ENCODE results near the gene TAMALIN. TPM values are rescaled to one million over a fixed set of nuclear protein-coding genes. Genes with fewer than 3 reads are reported as not detected.
A peak's percentile ranks its signal among the peaks of the same experiment; 100 is the strongest.

TAMALIN gene
- polyA plus RNA-seq (2013, experiment 1 of 2; ENCODE audit: insufficient read length), result 3.6 TPM
- 7.1 TPM for polyA plus RNA-seq (2013, experiment 2 of 2; ENCODE audit: insufficient read length)

GRCh38 chr12:52006726-52007157, at the start of gene TAMALIN:
Gene TAMALIN (plus strand): TSS chr12:52006946. CDS start chr12:52007020, 74 bp downstream.
- peak; percentile 63 for DNase-seq

DNA sequence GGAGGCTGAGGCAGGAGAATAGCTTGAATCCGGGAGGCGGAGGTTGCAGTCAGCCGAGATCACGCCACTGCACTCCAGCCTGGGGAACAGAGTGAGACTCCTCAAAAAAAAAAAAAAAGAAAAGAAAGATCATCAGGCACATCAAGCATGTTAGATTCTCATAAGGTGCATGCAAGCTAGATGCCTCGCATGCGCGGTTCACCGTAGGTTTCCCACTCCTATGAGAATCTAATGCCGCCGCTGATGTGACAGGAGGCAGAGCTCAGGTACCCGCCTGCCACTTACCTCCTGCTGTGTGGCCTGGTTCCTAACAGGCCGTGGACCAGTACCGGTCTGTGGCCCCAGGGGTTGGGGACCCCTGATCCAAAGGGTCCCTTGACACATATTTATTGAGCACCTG, 48.2 kb upstream of the TAMALIN start:
- no peak for DNase-seq

GRCh38 chr12:51959211-51959610, 47.5 kb upstream of the TAMALIN start:
- no peak for DNase-seq

GRCh38 chr12:51959921-51960320, 46.8 kb upstream of the TAMALIN start:
- DNase-seq, result no peak

DNA sequence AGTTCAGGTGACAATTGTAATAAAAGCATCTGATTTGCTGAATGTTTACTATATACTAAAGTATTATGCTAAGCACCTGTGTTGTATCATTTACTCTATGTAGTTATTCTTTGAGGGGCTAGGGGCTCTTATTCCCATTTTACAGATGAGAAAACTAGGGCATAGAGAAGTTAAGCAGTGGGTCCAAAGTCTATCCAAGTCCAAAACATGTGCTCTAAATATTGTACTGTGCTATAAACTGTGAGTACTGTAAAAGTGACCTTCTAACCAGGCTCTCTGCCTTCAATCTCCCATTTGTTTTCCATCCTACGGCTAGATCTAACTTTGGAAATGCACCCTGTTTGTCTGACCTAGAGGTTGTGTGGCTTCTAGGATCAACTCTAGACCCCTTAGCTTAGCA, 46.3 kb upstream of the TAMALIN start:
- DNase-seq, result no peak

GRCh38 chr12:51960890-51961289, 45.9 kb upstream of the TAMALIN start:
- no peak for DNase-seq

DNA sequence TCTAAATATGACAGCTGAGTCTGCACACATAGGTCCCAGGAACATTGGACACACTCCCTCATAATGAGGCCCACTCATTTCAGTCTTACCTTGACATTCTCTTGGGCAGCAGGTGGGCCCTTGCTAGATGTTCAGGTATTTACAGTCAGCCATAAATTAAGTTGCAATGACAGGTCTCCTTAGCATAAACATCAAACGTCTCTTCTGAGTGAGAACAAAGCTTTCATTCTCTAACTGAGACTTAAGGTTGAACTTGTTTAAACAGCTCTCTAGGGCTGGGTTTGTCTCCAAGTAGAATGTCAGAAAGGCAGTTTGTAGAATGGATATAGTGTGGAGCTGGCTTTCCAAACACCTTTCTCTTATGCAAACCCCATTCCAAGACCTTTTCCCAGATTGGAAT, 44.9 kb upstream of the TAMALIN start:
- no peak for DNase-seq

DNA sequence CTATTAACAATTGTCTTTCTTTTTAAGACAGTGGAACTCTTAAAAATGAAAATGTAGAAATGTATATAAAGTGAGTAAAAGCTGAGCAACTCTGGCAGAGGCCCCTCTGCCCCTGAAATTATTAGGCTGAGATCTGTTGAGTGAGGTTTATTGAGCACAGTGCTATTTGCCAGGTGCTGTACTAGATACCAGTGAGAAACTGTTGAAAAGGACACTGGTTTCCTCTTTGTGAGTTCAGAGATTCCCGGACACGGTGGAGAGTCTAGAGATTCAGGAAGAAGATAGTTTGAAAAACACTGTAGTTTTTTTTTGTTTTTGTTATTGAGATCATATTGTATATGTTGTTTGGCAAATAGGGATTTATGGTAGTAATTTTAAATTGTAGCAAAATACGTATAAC, 44.0 kb upstream of the TAMALIN start:
- no peak for DNase-seq

- DNase-seq, result no peak
These were observed 43.3 kb upstream of the TAMALIN start for GRCh38 chr12:51963477-51963876.

DNA sequence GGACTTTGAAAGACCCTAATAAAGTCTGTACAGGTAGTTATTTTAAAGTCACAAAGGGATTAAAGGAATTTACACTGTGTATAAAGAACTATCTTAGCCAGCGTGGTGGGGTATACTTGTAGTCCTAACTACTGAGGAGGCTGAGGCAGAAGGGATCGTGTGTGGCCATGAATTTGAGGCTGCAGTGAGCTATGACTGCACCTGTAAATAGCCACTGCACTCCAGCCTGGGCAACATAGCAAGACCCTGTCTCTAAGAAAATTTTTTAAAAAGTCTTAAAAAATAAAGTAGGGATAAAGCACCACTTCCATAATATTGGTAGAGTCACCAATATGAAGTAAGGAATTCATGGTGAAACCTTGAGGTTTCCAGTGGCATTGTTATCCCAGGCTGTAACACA, 37.1 kb upstream of the TAMALIN start:
- DNase-seq, result no peak

DNA sequence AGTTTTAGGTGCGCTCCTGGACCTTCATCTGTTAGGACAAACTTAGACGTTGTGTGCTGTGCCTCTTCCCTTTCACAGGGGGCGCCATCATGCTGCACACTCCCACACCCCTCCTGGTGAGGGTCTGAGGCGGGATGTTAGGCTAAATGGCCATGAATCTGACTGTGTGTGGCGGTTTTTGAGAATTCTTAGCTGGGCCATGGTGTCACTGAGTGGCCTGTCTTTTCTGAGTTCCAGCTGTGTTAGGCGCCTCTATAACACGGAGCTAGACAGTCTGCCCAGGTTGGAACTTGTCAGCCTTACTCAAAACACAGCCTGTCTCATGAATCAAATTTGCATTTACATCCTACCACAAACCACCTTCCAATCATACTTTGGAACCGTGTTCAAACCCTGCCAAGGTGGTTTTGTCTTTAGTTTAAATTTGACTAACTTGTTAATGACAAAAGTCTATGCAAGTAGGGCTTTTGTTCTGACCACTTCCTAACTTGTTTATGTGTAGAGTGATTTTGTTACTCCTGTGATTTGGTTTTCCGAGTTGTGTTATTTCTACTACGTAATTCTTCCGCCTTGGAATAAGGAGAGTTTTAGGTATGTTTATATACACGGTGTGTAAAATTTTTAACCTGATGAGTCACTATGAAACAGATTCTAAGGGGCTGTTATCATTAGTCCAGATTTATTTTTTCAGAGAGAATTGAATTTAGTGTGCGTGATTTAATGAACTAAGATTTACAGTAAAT, 35.7 kb upstream of the TAMALIN start:
- peak; percentile 40 for DNase-seq

- DNase-seq, result no peak
These were observed 34.9 kb upstream of the TAMALIN start for GRCh38 chr12:51971679-51972421.

GRCh38 chr12:51972422-51972812, 34.3 kb upstream of the TAMALIN start:
- DNase-seq, result no peak

GRCh38 chr12:51972849-51973273, 33.9 kb upstream of the TAMALIN start:
- no peak for DNase-seq

DNA sequence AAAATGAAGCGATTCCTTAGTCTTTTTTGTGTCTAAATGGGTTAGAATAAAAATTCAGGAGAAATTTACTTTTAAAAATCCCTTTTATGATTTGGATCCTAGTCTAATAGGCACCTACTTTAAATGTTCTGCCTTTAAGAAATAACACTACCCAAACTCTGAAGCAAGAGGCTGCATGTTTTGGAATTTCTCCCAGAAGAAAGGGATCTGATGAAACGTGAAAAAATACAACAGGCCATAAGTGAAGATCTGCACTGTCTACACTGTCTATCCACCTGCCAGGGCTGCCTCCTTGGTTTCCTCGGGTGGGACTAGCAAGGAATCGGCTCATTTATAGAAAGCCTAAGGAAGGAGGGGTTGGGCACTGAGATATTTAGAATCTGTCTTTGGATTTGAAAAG, 33.2 kb upstream of the TAMALIN start:
- no peak for DNase-seq

- DNase-seq, result no peak
These were observed 32.1 kb upstream of the TAMALIN start for GRCh38 chr12:51974646-51975045.

DNA sequence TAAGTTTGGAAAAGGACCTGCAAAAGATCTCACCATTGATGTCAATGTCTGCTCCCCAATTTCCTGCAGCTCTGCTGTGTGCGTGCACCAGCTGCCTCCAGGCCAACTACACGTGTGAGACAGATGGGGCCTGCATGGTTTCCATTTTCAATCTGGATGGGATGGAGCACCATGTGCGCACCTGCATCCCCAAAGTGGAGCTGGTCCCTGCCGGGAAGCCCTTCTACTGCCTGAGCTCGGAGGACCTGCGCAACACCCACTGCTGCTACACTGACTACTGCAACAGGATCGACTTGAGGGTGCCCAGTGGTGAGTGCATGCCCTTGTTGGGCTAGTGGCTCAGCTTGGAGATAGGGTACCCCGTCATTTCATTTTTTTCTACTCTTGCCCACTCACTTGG, 31.6 kb upstream of the TAMALIN start:
- DNase-seq, result no peak

GRCh38 chr12:51976376-51977160, 30.2 kb upstream of the TAMALIN start:
- DNase-seq, result peak; percentile 37

GRCh38 chr12:51977320-51977753, 29.4 kb upstream of the TAMALIN start:
- DNase-seq, result no peak

GRCh38 chr12:51979306-51979705, 27.4 kb upstream of the TAMALIN start:
- DNase-seq, result peak; percentile 51

GRCh38 chr12:51980051-51980808, 26.5 kb upstream of the TAMALIN start:
- DNase-seq, result peak; percentile 65

GRCh38 chr12:51980809-51981127, 26.0 kb upstream of the TAMALIN start:
- no peak for DNase-seq
